ENCODE measurements around the gene SNAPC5. TPM values are rescaled to one million over a fixed set of nuclear protein-coding genes. Genes with fewer than 3 reads are reported as not detected.

Gene SNAPC5
- total RNA-seq, 4 donors from 2014 or later: 7.8 to 31.1 (median 16.7) TPM

DNA sequence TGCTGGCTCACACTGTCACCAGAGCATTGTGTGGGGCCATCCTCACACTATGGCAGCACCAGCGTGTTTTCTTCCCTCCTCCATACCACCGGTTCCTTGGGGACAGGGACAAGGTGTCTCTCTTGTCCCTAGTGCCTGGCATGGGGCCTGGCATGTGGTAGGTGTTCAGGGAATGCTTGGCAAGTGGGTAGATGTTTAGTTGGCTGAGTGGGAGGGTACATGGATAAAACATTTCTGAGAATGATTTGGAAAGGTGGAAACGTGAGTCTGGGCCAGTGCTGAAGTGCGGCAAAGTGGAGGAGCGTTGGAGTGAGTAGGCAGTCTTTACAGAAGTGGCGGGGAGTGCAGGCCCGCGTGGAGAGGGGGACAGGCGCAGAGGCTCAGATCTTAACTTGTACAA is 15.0 kb downstream of the SNAPC5 start:
- intact Hi-C loops (cut with DNase I): no loop called here
- DNase-seq: no peak
- Histone ChIP-seq H3K36me3 (peaks cover 0 to 55% (median 12%) of the 10 kb centered on the region in 3 donors), H3K27ac (peak overlapping the region in 2 of 4 donors; percentile 26 to 34), H3K27me3 (no peaks in the 10 kb centered on the region), H3K4me3 (no peak overlapping the region), H3K9me3 (no peaks in the 10 kb centered on the region), H3K4me1 (no peaks in the 10 kb centered on the region)
- TF ChIP-seq, protein P1, sequence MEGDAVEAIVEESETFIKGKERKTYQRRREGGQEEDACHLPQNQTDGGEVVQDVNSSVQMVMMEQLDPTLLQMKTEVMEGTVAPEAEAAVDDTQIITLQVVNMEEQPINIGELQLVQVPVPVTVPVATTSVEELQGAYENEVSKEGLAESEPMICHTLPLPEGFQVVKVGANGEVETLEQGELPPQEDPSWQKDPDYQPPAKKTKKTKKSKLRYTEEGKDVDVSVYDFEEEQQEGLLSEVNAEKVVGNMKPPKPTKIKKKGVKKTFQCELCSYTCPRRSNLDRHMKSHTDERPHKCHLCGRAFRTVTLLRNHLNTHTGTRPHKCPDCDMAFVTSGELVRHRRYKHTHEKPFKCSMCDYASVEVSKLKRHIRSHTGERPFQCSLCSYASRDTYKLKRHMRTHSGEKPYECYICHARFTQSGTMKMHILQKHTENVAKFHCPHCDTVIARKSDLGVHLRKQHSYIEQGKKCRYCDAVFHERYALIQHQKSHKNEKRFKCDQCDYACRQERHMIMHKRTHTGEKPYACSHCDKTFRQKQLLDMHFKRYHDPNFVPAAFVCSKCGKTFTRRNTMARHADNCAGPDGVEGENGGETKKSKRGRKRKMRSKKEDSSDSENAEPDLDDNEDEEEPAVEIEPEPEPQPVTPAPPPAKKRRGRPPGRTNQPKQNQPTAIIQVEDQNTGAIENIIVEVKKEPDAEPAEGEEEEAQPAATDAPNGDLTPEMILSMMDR (IDR thresholded peaks at IDR 0.05): no peak
- no peak for TF ChIP-seq POLR2A (IDR thresholded peaks at IDR 0.05)
- WGBS, 2 donors: 89 to 95% methylated on average over 8 to 9 of the region's 9 CpGs

GRCh38 chr15:66481107-66481856 is 16.3 kb downstream of the SNAPC5 start:
- no peak for TF ChIP-seq POLR2A (IDR thresholded peaks at IDR 0.05)
- TF ChIP-seq, protein P1 (IDR thresholded peaks at IDR 0.05): no peak
- no peak overlapping the region for H3K4me3 ChIP-seq
- H3K36me3 ChIP-seq: peaks cover 0 to 44% (median 12%) of the 10 kb centered on the region in 3 donors
- no peaks in the 10 kb centered on the region for H3K4me1 ChIP-seq
- 79 to 86% methylated on average over 7 to 10 of the region's 10 CpGs for WGBS, 2 donors
- H3K27ac ChIP-seq: peak overlapping the region in 1 of 4 donors; percentile 45
- DNase-seq: no peak
- intact Hi-C loops (cut with DNase I): no loop called here
- no peaks in the 10 kb centered on the region for H3K27me3 ChIP-seq
- H3K9me3 ChIP-seq: no peaks in the 10 kb centered on the region

DNA sequence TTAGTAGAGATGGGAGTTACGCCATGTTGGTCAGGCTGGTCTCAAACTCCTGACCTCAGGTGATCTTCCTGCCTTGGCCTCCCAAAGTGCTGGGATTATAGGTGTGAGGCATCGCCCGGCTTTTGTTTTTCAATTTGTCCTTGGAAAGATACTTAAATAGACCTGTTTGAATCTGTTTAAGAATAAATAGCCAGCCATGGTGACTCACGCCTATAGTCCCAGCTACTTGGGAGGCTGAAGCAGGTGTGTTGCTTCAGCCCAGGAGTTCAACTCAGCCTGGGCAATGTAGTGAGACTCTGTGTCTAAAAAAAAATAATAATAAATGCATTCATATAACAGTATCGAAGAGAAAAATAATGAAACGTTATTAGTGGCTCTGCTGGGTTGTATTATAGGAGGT is 17.3 kb downstream of the SNAPC5 start:
- Histone ChIP-seq H3K27me3 (no peaks in the 10 kb centered on the region), H3K27ac (peak overlapping the region in 2 of 4 donors; percentile 43 to 45), H3K36me3 (peaks cover 0 to 34% (median 9%) of the 10 kb centered on the region in 3 donors), H3K4me3 (no peak overlapping the region), H3K9me3 (no peaks in the 10 kb centered on the region), H3K4me1 (no peaks in the 10 kb centered on the region)
- no peak for TF ChIP-seq POLR2A (IDR thresholded peaks at IDR 0.05)
- TF ChIP-seq, protein P1 (IDR thresholded peaks at IDR 0.05): no peak
- no peak for DNase-seq
- intact Hi-C loops (cut with DNase I): no loop called here
- WGBS, 2 donors: 75 to 79% methylated on average over 6 of the region's 6 CpGs

GRCh38 chr15:66477011-66477410 is 20.6 kb downstream of the SNAPC5 start:
- intact Hi-C loops (cut with DNase I): no loop called here
- TF ChIP-seq, protein P1 (IDR thresholded peaks at IDR 0.05): no peak
- no peak for TF ChIP-seq POLR2A (IDR thresholded peaks at IDR 0.05)
- WGBS, 2 donors: 80 to 100% methylated on average over 1 of the region's 2 CpGs
- Histone ChIP-seq H3K4me3 (no peak overlapping the region), H3K27me3 (no peaks in the 10 kb centered on the region), H3K27ac (no peak overlapping the region), H3K9me3 (no peaks in the 10 kb centered on the region), H3K4me1 (peaks cover 0 to 5% (median 0%) of the 10 kb centered on the region in 3 donors), H3K36me3 (peaks cover 0 to 10% (median 0%) of the 10 kb centered on the region in 3 donors)
- no peak for DNase-seq

DNA sequence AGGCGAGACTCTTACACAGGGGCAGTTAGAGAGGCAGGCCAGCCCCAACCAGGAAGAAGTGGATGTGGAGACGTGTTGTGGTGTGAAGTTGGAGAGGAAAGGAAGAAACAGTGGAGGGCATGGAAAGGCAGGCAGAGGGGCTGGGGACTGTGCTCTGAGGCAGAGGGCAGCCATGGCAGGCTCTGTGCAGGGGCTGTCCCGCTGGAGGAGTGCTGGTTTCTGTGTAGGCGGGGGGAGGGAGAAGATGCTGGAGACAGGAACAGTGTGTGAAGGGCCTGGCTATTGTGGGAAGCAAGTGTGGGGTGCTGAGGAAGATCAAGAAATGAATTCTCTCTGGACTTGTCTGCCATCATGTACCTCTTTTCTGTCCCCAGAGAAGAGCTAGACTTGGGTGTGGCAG is 21.0 kb downstream of the SNAPC5 start:
- DNase-seq: no peak
- peaks cover 0 to 5% (median 0%) of the 10 kb centered on the region in 3 donors for H3K36me3 ChIP-seq
- no peaks in the 10 kb centered on the region for H3K27me3 ChIP-seq
- 82 to 88% methylated on average over 4 of the region's 4 CpGs for WGBS, 2 donors
- no peaks in the 10 kb centered on the region for H3K9me3 ChIP-seq
- H3K27ac ChIP-seq: no peak overlapping the region
- TF ChIP-seq, protein P1 (IDR thresholded peaks at IDR 0.05): no peak
- no peak for TF ChIP-seq POLR2A (IDR thresholded peaks at IDR 0.05)
- peaks cover 0 to 5% (median 0%) of the 10 kb centered on the region in 3 donors for H3K4me1 ChIP-seq
- intact Hi-C loops (cut with DNase I): no loop called here
- H3K4me3 ChIP-seq: no peak overlapping the region

All from esophagus squamous epithelium (tissue), 5 donors.